A673 (cell line): ENCODE measurements around the gene GJA10. TPM values are rescaled to one million over a fixed set of nuclear protein-coding genes. Genes with fewer than 3 reads are reported as not detected.

ENCODE experiments used
- BruUV-seq: library from RNA; stranded (reverse); fragments of 400-500 nt; replicated peaks from 2 replicates; lab custom pipeline; 2021; lab: Mats Ljungman, UMichigan
- CTCF ChIA-PET: fragments of 300-600 bp; sonication (Branson Sonifier 250); formaldehyde crosslinking; loops from one replicate; lab custom pipeline; 2022; ENCODE audit warnings: antibody characterized with exemption; lab: Charles Lee
- POLR2A ChIA-PET: fragments of 300-600 bp; sonication (Branson Sonifier 250); formaldehyde crosslinking; loops from one replicate; lab custom pipeline; 2022; ENCODE audit warnings: antibody characterized with exemption; ENCODE audit not compliant: low non-redundant PET; lab: Charles Lee
- DNase-seq: peaks from one replicate; pipeline ENCODE4 v3.0.0-alpha.2; 2015; ENCODE audit warnings: low spot score
- H3K27ac ChIP-seq: fragments of 200-600 bp; sonication (generic); 2 replicates; pipeline ENCODE4 v1.5.1; 2016; ENCODE audit warnings: mixed run types, low read depth, mild to moderate bottlenecking, mixed read lengths, antibody characterized with exemption, low read length; ENCODE audit not compliant: poor library complexity, severe bottlenecking
- H3K27me3 ChIP-seq: fragments of 200-600 bp; sonication (generic); replicated peaks from 2 replicates; pipeline ENCODE4 v1.6.1; 2017; ENCODE audit warnings: mixed run types, low read depth, mild to moderate bottlenecking, mixed read lengths, antibody characterized with exemption, low read length; ENCODE audit not compliant: insufficient read depth, poor library complexity
- H3K36me3 ChIP-seq: fragments of 200-600 bp; sonication (generic); 2 replicates; pipeline ENCODE4 v1.6.1; 2016; ENCODE audit warnings: mixed run types, mild to moderate bottlenecking, mixed read lengths, antibody characterized with exemption, low read length; ENCODE audit not compliant: insufficient read depth, poor library complexity, severe bottlenecking
- H3K4me1 ChIP-seq: fragments of 200-600 bp; sonication (generic); 2 replicates; pipeline ENCODE4 v1.6.1; 2017; ENCODE audit warnings: mixed run types, mild to moderate bottlenecking, mixed read lengths, antibody characterized with exemption, low read length; ENCODE audit not compliant: insufficient read depth, poor library complexity, severe bottlenecking
- H3K4me3 ChIP-seq: fragments of 200-600 bp; sonication (generic); 2 replicates; pipeline ENCODE4 v1.5.1; 2016; ENCODE audit warnings: low read depth, mixed run types, mild to moderate bottlenecking, mixed read lengths, low read length; ENCODE audit not compliant: poor library complexity, severe bottlenecking
- H3K9me3 ChIP-seq: fragments of 200-600 bp; sonication (generic); 2 replicates; pipeline ENCODE4 v1.6.1; 2016; ENCODE audit warnings: mixed run types, low read depth, mild to moderate bottlenecking, mixed read lengths, antibody characterized with exemption, low read length; ENCODE audit not compliant: poor library complexity, severe bottlenecking
- CTCF ChIP-seq: fragments of 300-800, 200-600 bp; sonication (generic); conservative IDR thresholded peaks from 2 replicates; pipeline ENCODE4 v1.5.1; 2017; ENCODE audit warnings: low read depth, mild to moderate bottlenecking, antibody characterized with exemption, low read length, moderate library complexity, mixed read lengths
- EZH2 ChIP-seq: fragments of 200-600 bp; sonication (generic); IDR thresholded peaks from 2 replicates; pipeline ENCODE4 v1.6.1; 2017; ENCODE audit warnings: borderline replicate concordance, low read depth, mild to moderate bottlenecking, mixed read lengths, antibody characterized with exemption, low read length; ENCODE audit not compliant: poor library complexity, severe bottlenecking
- intact Hi-C: fragments of 100-400 bp; cut with micrococcal nuclease; formaldehyde crosslinking; loops from one replicate; pipeline ENCODE4 v1.10.0; 2022; ENCODE audit not compliant: unreplicated experiment
- total RNA-seq: library from RNA; stranded (reverse); gene quantifications from 2 replicates; pipeline ENCODE4 v1.2.3, GENCODE V29; 2021

The GJA10 gene
- total RNA-seq, 1 experiment from 2014 or later: not detected

- Histone ChIP-seq H3K9me3 (no peaks in the 10 kb centered on the region), H3K4me1 (no peaks in the 10 kb centered on the region), H3K36me3 (peaks cover 84% of the 10 kb centered on the region), H3K27me3 (no peaks in the 10 kb centered on the region), H3K27ac (no peak overlapping the region), H3K4me3 (no peak overlapping the region)
- ChIA-PET POLR2A (interaction anchor here (0.7 kb wide), 1 partner anchor 30 kb away, joined by 11 read pairs; the partner anchor contains the start of gene CASP8AP2), CTCF (no interaction called here)
- TF ChIP-seq CTCF (no peak), EZH2 (no peak)
- intact Hi-C loops: no loop called here
- no TSS peak for BruUV-seq
- DNase-seq: no peak
These were observed 34.5 kb upstream of the GJA10 start for GRCh38 chr6:89859744-89860143.

- POLR2A ChIA-PET: no interaction called here
- DNase-seq: no peak
- Histone ChIP-seq H3K36me3 (peaks cover 78% of the 10 kb centered on the region), H3K27ac (no peak overlapping the region), H3K9me3 (no peaks in the 10 kb centered on the region), H3K4me3 (no peak overlapping the region), H3K27me3 (no peaks in the 10 kb centered on the region), H3K4me1 (no peaks in the 10 kb centered on the region)
- TF ChIP-seq EZH2 (no peak), CTCF (no peak)
- no TSS peak for BruUV-seq
- CTCF ChIA-PET: no interaction called here
- intact Hi-C loops: no loop called here
These were observed 32.0 kb upstream of the GJA10 start for GRCh38 chr6:89862273-89862672.

GRCh38 chr6:89862698-89863097 is 31.6 kb upstream of the GJA10 start:
- intact Hi-C loops: no loop called here
- no peak for DNase-seq
- Histone ChIP-seq H3K4me3 (no peak overlapping the region), H3K27me3 (no peaks in the 10 kb centered on the region), H3K27ac (no peak overlapping the region), H3K36me3 (peaks cover 78% of the 10 kb centered on the region), H3K9me3 (no peaks in the 10 kb centered on the region), H3K4me1 (no peaks in the 10 kb centered on the region)
- ChIA-PET CTCF (no interaction called here), POLR2A (no interaction called here)
- BruUV-seq: no TSS peak
- TF ChIP-seq CTCF: no peak
- no peak for TF ChIP-seq EZH2
